HL-60 (cell line): ENCODE measurements around the gene TMEM176B.

ENCODE experiments used
- DNase-seq, 2 experiments: peaks; one replicate each; pipeline ENCODE4 v3.0.0-alpha.2; 2010 to 2020; ENCODE audit warnings: low read depth in 1 of 2, low spot score in 1 of 2
- H3K27ac ChIP-seq: fragments of 250-450 bp; sonication (Bioruptor Pico); replicated peaks from 2 replicates; pipeline ENCODE4 v1.5.1; 2020; ENCODE audit warnings: mild to moderate bottlenecking, moderate library complexity
- H3K27me3 ChIP-seq: fragments of 250-450 bp; sonication (Bioruptor Pico); 2 replicates; pipeline ENCODE4 v1.5.1; 2021; ENCODE audit warnings: mild to moderate bottlenecking, moderate library complexity; ENCODE audit not compliant: insufficient read depth, poor library complexity, severe bottlenecking
- H3K4me3 ChIP-seq: replicated peaks from 2 replicates; pipeline ENCODE4 v1.5.1; 2011; ENCODE audit warnings: mild to moderate bottlenecking, control low read depth, low read length; ENCODE audit not compliant: insufficient read depth
- GABPA ChIP-seq: IDR thresholded peaks from 2 replicates; pipeline ENCODE4 v1.6.1; 2012; ENCODE audit warnings: low read depth
- POLR2AphosphoS5 ChIP-seq: IDR thresholded peaks from 2 replicates; pipeline ENCODE4 v1.6.1; 2012; ENCODE audit warnings: low read depth
- SPI1 ChIP-seq: IDR thresholded peaks from 2 replicates; pipeline ENCODE4 v1.6.1; 2012; ENCODE audit warnings: low read depth, mild to moderate bottlenecking, borderline replicate concordance
- TF ChIP-seq, protein P1 (sequence below): IDR thresholded peaks from 2 replicates; pipeline ENCODE4 v1.6.1; 2012; ENCODE audit warnings: low read depth; ENCODE audit not compliant: insufficient replicate concordance
- TF ChIP-seq, protein P2 (sequence below): IDR thresholded peaks from one replicate; pipeline ENCODE4 v1.5.1; 2011; ENCODE audit warnings: low read length, control low read depth, inconsistent platforms; ENCODE audit not compliant: insufficient read depth

Gene TMEM176B

DNA sequence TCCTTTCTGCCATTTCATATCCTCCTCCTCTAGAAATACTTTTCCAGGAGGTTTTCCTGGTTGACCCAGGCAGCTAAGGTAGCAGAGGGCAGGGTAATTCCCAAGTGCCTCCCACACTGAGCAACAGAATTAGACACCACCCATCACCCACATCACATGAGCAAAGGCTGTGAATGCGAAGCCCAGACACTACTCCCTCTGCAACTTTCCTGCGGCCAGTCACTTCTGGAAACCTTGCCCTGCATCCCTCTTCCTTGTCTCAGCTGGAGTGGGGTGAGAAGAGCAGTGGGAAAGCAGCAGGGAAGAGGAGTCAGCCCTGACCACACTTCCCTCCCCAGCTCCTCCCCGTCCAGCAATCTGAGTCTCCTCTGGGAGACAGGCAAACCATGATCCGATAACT is 15.2 kb downstream of the TMEM176B start:
- TF ChIP-seq GABPA, result no peak
- TF ChIP-seq, protein P1, sequence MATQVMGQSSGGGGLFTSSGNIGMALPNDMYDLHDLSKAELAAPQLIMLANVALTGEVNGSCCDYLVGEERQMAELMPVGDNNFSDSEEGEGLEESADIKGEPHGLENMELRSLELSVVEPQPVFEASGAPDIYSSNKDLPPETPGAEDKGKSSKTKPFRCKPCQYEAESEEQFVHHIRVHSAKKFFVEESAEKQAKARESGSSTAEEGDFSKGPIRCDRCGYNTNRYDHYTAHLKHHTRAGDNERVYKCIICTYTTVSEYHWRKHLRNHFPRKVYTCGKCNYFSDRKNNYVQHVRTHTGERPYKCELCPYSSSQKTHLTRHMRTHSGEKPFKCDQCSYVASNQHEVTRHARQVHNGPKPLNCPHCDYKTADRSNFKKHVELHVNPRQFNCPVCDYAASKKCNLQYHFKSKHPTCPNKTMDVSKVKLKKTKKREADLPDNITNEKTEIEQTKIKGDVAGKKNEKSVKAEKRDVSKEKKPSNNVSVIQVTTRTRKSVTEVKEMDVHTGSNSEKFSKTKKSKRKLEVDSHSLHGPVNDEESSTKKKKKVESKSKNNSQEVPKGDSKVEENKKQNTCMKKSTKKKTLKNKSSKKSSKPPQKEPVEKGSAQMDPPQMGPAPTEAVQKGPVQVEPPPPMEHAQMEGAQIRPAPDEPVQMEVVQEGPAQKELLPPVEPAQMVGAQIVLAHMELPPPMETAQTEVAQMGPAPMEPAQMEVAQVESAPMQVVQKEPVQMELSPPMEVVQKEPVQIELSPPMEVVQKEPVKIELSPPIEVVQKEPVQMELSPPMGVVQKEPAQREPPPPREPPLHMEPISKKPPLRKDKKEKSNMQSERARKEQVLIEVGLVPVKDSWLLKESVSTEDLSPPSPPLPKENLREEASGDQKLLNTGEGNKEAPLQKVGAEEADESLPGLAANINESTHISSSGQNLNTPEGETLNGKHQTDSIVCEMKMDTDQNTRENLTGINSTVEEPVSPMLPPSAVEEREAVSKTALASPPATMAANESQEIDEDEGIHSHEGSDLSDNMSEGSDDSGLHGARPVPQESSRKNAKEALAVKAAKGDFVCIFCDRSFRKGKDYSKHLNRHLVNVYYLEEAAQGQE, result no peak
- TF ChIP-seq, protein P2, sequence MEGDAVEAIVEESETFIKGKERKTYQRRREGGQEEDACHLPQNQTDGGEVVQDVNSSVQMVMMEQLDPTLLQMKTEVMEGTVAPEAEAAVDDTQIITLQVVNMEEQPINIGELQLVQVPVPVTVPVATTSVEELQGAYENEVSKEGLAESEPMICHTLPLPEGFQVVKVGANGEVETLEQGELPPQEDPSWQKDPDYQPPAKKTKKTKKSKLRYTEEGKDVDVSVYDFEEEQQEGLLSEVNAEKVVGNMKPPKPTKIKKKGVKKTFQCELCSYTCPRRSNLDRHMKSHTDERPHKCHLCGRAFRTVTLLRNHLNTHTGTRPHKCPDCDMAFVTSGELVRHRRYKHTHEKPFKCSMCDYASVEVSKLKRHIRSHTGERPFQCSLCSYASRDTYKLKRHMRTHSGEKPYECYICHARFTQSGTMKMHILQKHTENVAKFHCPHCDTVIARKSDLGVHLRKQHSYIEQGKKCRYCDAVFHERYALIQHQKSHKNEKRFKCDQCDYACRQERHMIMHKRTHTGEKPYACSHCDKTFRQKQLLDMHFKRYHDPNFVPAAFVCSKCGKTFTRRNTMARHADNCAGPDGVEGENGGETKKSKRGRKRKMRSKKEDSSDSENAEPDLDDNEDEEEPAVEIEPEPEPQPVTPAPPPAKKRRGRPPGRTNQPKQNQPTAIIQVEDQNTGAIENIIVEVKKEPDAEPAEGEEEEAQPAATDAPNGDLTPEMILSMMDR, result no peak
- no peak for TF ChIP-seq POLR2AphosphoS5
- no peak for TF ChIP-seq SPI1
- Histone ChIP-seq H3K4me3 (no peak overlapping the region), H3K27ac (peak overlapping the region; percentile 88), H3K27me3 (no peaks in the 10 kb centered on the region)
- DNase-seq, result no peak

DNA sequence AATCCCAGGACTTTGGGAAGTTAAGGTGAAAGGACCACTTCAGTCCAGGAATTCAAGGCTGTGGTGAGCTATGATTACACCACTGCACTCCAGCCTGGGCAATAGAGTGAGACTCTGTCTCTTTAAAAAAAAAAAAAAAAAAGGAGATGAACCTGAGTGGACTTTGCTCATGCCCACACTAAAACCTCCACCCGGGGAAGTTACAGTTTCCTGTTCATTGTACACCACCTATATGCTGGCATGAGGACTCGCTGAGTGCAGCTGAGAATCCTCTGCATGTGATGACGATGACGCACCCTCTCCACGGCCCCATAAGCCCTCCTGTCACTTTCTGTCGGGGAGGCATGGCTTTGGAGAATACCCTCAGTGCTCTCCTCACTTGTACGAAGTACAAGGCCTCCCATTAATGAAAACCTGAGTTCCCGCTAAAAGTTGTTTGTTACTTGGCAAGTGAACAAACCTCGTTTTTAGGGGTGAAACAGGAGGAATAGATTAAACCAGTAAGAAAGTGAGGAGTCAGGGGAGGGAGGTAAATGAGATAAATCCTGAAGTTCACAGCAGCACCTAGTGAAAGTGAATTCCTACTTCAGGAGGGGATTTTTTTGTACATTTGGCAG is 15.9 kb downstream of the TMEM176B start:
- Histone ChIP-seq H3K4me3 (no peak overlapping the region), H3K27me3 (no peaks in the 10 kb centered on the region), H3K27ac (no peak overlapping the region)
- TF ChIP-seq, protein P2, result no peak
- TF ChIP-seq GABPA (no peak), SPI1 (no peak)
- DNase-seq, result no peak

DNA sequence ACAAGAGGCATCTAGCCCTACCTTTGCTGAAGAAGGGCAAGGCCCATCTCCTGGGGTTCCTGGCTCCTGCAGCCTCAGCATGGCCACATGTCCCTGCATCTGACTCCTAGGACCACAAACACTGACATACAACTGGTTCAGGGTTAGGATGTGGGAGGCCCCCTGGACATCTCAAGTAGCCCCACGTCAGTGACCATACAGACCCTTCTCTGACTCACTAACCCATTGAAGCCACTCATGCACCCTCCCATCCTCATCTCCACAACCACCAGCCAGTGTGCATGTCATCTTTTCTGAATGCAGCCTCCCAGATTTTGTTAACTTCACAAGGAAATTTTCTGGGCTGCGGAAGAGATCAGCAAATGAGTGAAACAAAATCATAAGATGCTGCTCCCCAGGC is 18.2 kb downstream of the TMEM176B start:
- TF ChIP-seq, protein P2, result no peak
- TF ChIP-seq, protein P1, result no peak
- no peak for TF ChIP-seq POLR2AphosphoS5
- no peak for TF ChIP-seq GABPA
- no peak for TF ChIP-seq SPI1
- Histone ChIP-seq H3K27me3 (no peaks in the 10 kb centered on the region), H3K27ac (no peak overlapping the region), H3K4me3 (no peak overlapping the region)
- no peak for DNase-seq

DNA sequence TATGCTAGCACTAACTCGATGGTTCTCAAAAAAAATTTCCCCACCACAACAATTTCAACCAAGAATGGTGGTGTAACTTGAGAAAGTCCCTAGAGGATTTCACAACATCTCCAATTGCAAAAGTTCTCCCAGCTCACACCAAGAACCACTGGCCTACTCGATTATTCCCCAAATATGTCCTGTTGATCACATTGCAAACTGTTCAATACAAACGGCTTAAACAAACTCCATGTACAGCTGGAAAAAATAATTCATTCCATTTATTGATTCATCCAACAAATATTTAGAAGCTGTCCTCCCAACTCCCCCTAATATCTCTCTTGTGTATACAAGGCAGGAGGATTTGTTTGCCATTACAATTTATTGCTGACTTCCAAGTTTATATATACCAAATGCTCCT is 19.1 kb downstream of the TMEM176B start:
- H3K27me3 ChIP-seq, result no peaks in the 10 kb centered on the region
- no peak overlapping the region for H3K27ac ChIP-seq
- TF ChIP-seq GABPA (no peak), SPI1 (no peak), POLR2AphosphoS5 (no peak)
- TF ChIP-seq, protein P2, result no peak
- TF ChIP-seq, protein P1, result no peak
- peak in 1 of 2 experiments; percentile 48 for DNase-seq
- no peak overlapping the region for H3K4me3 ChIP-seq
